Measurements from ENCODE around the gene GSG1L.

GSG1L gene

DNA sequence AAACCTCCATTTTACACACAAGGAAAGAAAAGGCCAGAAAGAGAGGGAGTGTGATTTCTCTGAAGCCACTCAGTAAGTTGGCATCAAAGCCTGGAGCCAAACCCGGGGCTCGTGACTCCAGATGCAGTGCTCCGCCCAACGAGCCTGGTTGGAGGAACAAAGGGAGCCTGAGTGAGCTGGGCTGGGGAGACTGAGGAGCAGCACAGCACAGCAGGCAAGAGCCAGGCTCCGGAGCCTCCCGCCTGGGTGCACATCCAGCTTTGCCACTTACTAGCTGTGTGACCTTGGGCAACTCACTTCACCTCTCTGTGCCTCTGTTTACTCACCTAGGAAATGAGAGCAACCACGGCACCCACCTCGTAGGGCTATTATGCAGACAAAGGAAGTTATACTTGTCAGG, 5.6 kb downstream of the GSG1L start:
- Histone ChIP-seq H3K27me3 (ENCODE audit: insufficient read depth, poor library complexity, severe bottlenecking) (peaks cover 28% of the 10 kb centered on the region), H3K4me3 (replicated peaks; ENCODE audit: insufficient read depth, low read length) (no peak overlapping the region), H3K27ac (replicated peaks) (no peak overlapping the region)
- no peak for DNase-seq (ENCODE audit: low read depth in 1 of 2, low spot score in 1 of 2)
- no peak for TF ChIP-seq SPI1 (IDR thresholded peaks at IDR 0.05; ENCODE audit: borderline replicate concordance, low read depth)
- no peak for TF ChIP-seq POLR2AphosphoS5 (IDR thresholded peaks at IDR 0.05; ENCODE audit: low read depth)
- TF ChIP-seq GABPA (IDR thresholded peaks at IDR 0.05; ENCODE audit: low read depth), result no peak
- TF ChIP-seq, protein P1, sequence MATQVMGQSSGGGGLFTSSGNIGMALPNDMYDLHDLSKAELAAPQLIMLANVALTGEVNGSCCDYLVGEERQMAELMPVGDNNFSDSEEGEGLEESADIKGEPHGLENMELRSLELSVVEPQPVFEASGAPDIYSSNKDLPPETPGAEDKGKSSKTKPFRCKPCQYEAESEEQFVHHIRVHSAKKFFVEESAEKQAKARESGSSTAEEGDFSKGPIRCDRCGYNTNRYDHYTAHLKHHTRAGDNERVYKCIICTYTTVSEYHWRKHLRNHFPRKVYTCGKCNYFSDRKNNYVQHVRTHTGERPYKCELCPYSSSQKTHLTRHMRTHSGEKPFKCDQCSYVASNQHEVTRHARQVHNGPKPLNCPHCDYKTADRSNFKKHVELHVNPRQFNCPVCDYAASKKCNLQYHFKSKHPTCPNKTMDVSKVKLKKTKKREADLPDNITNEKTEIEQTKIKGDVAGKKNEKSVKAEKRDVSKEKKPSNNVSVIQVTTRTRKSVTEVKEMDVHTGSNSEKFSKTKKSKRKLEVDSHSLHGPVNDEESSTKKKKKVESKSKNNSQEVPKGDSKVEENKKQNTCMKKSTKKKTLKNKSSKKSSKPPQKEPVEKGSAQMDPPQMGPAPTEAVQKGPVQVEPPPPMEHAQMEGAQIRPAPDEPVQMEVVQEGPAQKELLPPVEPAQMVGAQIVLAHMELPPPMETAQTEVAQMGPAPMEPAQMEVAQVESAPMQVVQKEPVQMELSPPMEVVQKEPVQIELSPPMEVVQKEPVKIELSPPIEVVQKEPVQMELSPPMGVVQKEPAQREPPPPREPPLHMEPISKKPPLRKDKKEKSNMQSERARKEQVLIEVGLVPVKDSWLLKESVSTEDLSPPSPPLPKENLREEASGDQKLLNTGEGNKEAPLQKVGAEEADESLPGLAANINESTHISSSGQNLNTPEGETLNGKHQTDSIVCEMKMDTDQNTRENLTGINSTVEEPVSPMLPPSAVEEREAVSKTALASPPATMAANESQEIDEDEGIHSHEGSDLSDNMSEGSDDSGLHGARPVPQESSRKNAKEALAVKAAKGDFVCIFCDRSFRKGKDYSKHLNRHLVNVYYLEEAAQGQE (IDR thresholded peaks at IDR 0.05; ENCODE audit: insufficient replicate concordance, low read depth), result no peak
- TF ChIP-seq, protein P2, sequence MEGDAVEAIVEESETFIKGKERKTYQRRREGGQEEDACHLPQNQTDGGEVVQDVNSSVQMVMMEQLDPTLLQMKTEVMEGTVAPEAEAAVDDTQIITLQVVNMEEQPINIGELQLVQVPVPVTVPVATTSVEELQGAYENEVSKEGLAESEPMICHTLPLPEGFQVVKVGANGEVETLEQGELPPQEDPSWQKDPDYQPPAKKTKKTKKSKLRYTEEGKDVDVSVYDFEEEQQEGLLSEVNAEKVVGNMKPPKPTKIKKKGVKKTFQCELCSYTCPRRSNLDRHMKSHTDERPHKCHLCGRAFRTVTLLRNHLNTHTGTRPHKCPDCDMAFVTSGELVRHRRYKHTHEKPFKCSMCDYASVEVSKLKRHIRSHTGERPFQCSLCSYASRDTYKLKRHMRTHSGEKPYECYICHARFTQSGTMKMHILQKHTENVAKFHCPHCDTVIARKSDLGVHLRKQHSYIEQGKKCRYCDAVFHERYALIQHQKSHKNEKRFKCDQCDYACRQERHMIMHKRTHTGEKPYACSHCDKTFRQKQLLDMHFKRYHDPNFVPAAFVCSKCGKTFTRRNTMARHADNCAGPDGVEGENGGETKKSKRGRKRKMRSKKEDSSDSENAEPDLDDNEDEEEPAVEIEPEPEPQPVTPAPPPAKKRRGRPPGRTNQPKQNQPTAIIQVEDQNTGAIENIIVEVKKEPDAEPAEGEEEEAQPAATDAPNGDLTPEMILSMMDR (IDR thresholded peaks at IDR 0.05; ENCODE audit: insufficient read depth, low read length), result no peak

DNA sequence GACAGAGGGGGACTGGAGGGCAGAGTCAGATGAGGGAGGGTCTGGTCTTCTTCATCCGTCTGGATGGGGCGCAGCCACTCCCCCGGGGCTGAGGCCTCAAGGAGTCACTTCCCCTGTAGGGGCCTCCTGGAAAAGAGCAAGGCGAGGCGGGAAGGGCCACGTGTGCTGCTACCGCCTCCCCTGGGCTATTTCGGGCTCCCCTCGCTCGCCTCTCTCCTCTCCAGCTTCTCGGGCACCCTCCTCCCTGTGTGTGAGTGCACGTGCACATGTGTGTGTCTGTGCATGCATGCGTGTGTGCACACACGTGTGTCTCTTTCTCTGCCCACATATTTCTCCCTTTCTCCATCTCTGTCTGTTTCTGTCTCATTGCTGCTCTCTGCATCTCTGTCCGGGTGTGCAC, 10.1 kb downstream of the GSG1L start:
- Histone ChIP-seq H3K27me3 (ENCODE audit: insufficient read depth, poor library complexity, severe bottlenecking) (no peaks in the 10 kb centered on the region), H3K27ac (replicated peaks) (no peak overlapping the region), H3K4me3 (replicated peaks; ENCODE audit: insufficient read depth, low read length) (no peak overlapping the region)
- TF ChIP-seq GABPA (IDR thresholded peaks at IDR 0.05; ENCODE audit: low read depth) (no peak), POLR2AphosphoS5 (IDR thresholded peaks at IDR 0.05; ENCODE audit: low read depth) (no peak)
- TF ChIP-seq, protein P1 (IDR thresholded peaks at IDR 0.05; ENCODE audit: insufficient replicate concordance, low read depth), result no peak
- TF ChIP-seq, protein P2 (IDR thresholded peaks at IDR 0.05; ENCODE audit: insufficient read depth, low read length), result no peak
- DNase-seq (ENCODE audit: low read depth in 1 of 2, low spot score in 1 of 2), result no peak

DNA sequence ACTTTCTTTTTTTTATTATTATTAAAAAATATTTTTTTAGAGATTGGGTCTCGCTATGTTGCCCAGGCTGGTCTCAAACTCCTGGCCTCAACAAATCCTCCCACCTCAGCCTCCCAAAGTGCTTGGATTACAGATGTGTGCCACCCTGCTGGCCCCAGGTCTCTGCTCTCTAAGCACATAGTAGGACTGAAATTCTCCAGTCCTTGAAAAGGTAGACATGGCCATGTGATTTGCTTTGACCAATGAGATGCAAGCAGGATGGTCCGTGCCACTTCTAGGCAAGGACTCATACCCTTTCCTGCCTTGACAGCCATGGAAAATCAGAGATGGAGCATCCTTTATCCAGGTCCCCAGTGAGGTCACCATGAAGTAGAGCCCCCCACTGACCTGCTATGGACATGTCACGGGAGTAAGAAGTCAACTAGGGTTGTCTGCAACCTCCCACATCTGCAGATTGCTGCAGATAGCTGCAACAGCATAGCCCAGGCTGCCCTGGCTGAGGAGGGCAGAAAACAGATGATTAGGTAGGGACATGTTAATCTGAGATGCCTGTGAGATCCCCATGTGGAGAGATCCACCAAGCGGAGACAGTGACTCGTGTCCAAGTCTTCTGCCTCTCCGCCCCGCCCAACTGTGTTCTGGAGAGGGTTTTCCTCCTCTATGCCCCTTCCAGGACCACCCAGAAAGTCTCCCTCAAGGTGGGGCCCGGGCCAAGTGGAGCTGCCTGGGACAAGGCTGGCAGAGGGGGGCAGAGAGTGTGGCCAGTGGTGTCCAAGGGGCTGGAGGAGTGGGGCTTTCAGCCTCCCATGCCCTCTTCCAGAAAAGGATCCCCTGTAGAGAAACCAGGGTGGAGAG, 11.0 kb downstream of the GSG1L start:
- H3K27me3 ChIP-seq (ENCODE audit: insufficient read depth, poor library complexity, severe bottlenecking), result no peaks in the 10 kb centered on the region
- no peak overlapping the region for H3K27ac ChIP-seq (replicated peaks)
- TF ChIP-seq POLR2AphosphoS5 (IDR thresholded peaks at IDR 0.05; ENCODE audit: low read depth) (no peak), SPI1 (IDR thresholded peaks at IDR 0.05; ENCODE audit: borderline replicate concordance, low read depth) (no peak)
- TF ChIP-seq, protein P2 (IDR thresholded peaks at IDR 0.05; ENCODE audit: insufficient read depth, low read length), result no peak
- no peak for DNase-seq (ENCODE audit: low read depth in 1 of 2, low spot score in 1 of 2)
- no peak overlapping the region for H3K4me3 ChIP-seq (replicated peaks; ENCODE audit: insufficient read depth, low read length)

All from HL-60 (cell line).